ENCODE results near the gene DOCK1. TPM values are rescaled to one million over a fixed set of nuclear protein-coding genes. Genes with fewer than 3 reads are reported as not detected.

Gene DOCK1
- total and polyA plus RNA-seq, 2 donors from 2014 or later: 15.8 to 81.7 TPM

- peaks cover 0 to 8% (median 0%) of the 10 kb centered on the region in 3 donors for H3K4me1 ChIP-seq (ENCODE audit: control insufficient read depth in 2 of 3, insufficient read depth in 2 of 3, low read depth in 1 of 3, low read length in 3 of 3)
- peaks cover 0 to 4% (median 0%) of the 10 kb centered on the region in 3 donors for H3K9me3 ChIP-seq (ENCODE audit: control insufficient read depth in 2 of 3, insufficient read depth in 1 of 3, low read length in 3 of 3)
- H3K27ac ChIP-seq (ENCODE audit: low read depth in 2 of 2, low read length in 2 of 2): no peak overlapping the region
- H3K27me3 ChIP-seq (ENCODE audit: control insufficient read depth, insufficient read depth, low read length): no peaks in the 10 kb centered on the region
- H3K9ac ChIP-seq (ENCODE audit: low read length in 3 of 3): no peak overlapping the region
- intact Hi-C loops (cut with DNase I): no loop called here
- FAIRE-seq: no peak
- no peaks in the 10 kb centered on the region for H3K36me3 ChIP-seq (ENCODE audit: control insufficient read depth in 2 of 3, insufficient read depth in 3 of 3, low read length in 3 of 3)
- TF ChIP-seq CTCF (IDR thresholded peaks at IDR 0.05; ENCODE audit: borderline replicate concordance, extremely low read depth, insufficient read depth): no peak
- no peak overlapping the region for H3K4me3 ChIP-seq (ENCODE audit: low read length in 3 of 3)
- DNase-seq: no peak
Measured at GRCh38 chr10:126955934-126956711, 50.9 kb downstream of the DOCK1 start.

- Histone ChIP-seq H3K4me3 (ENCODE audit: low read length in 3 of 3) (no peak overlapping the region), H3K9ac (ENCODE audit: low read length in 3 of 3) (no peak overlapping the region), H3K9me3 (ENCODE audit: control insufficient read depth in 2 of 3, insufficient read depth in 1 of 3, low read length in 3 of 3) (peaks cover 0 to 4% (median 0%) of the 10 kb centered on the region in 3 donors), H3K4me1 (ENCODE audit: control insufficient read depth in 2 of 3, insufficient read depth in 2 of 3, low read depth in 1 of 3, low read length in 3 of 3) (peaks cover 0 to 8% (median 0%) of the 10 kb centered on the region in 3 donors), H3K36me3 (ENCODE audit: control insufficient read depth in 2 of 3, insufficient read depth in 3 of 3, low read length in 3 of 3) (no peaks in the 10 kb centered on the region), H3K27ac (ENCODE audit: low read depth in 2 of 2, low read length in 2 of 2) (no peak overlapping the region), H3K27me3 (ENCODE audit: control insufficient read depth, insufficient read depth, low read length) (no peaks in the 10 kb centered on the region)
- FAIRE-seq: no peak
- intact Hi-C loops (cut with DNase I): no loop called here
- TF ChIP-seq CTCF (IDR thresholded peaks at IDR 0.05; ENCODE audit: borderline replicate concordance, extremely low read depth, insufficient read depth): no peak
- no peak for DNase-seq
Measured at GRCh38 chr10:126956712-126957108, 51.5 kb downstream of the DOCK1 start.

- Histone ChIP-seq H3K27me3 (ENCODE audit: control insufficient read depth, insufficient read depth, low read length) (no peaks in the 10 kb centered on the region), H3K9ac (ENCODE audit: low read length in 3 of 3) (no peak overlapping the region), H3K9me3 (ENCODE audit: control insufficient read depth in 2 of 3, insufficient read depth in 1 of 3, low read length in 3 of 3) (peaks cover 0 to 4% (median 0%) of the 10 kb centered on the region in 3 donors), H3K4me1 (ENCODE audit: control insufficient read depth in 2 of 3, insufficient read depth in 2 of 3, low read depth in 1 of 3, low read length in 3 of 3) (peaks cover 0 to 8% (median 0%) of the 10 kb centered on the region in 3 donors), H3K27ac (ENCODE audit: low read depth in 2 of 2, low read length in 2 of 2) (no peak overlapping the region), H3K36me3 (ENCODE audit: control insufficient read depth in 2 of 3, insufficient read depth in 3 of 3, low read length in 3 of 3) (no peaks in the 10 kb centered on the region), H3K4me3 (ENCODE audit: low read length in 3 of 3) (no peak overlapping the region)
- DNase-seq (no peak), FAIRE-seq (no peak)
- TF ChIP-seq CTCF (IDR thresholded peaks at IDR 0.05; ENCODE audit: borderline replicate concordance, extremely low read depth, insufficient read depth): no peak
- intact Hi-C loops (cut with DNase I): no loop called here
Measured at GRCh38 chr10:126957111-126957510, 51.9 kb downstream of the DOCK1 start.
